22Rv1 (cell line): ENCODE results near the gene CHRNA1.

Experiments
- H3K27ac ChIP-seq: fragments of 450-650 bp; 2 replicates; pipeline ENCODE4 v1.5.1; 2017
- ZFX ChIP-seq: fragments of 450-650 bp; IDR thresholded peaks from 2 replicates; pipeline ENCODE4 v1.6.1; 2017; ENCODE audit warnings: antibody characterized with exemption, borderline replicate concordance
- TF ChIP-seq, protein P1 (sequence below): fragments of 450-650 bp; IDR thresholded peaks from 2 replicates; pipeline ENCODE4 v1.5.1; 2017; ENCODE audit warnings: mild to moderate bottlenecking

The CHRNA1 gene

GRCh38 chr2:174729797-174730697 is 34.2 kb downstream of the CHRNA1 start:
- no peak for TF ChIP-seq ZFX
- TF ChIP-seq, protein P1, sequence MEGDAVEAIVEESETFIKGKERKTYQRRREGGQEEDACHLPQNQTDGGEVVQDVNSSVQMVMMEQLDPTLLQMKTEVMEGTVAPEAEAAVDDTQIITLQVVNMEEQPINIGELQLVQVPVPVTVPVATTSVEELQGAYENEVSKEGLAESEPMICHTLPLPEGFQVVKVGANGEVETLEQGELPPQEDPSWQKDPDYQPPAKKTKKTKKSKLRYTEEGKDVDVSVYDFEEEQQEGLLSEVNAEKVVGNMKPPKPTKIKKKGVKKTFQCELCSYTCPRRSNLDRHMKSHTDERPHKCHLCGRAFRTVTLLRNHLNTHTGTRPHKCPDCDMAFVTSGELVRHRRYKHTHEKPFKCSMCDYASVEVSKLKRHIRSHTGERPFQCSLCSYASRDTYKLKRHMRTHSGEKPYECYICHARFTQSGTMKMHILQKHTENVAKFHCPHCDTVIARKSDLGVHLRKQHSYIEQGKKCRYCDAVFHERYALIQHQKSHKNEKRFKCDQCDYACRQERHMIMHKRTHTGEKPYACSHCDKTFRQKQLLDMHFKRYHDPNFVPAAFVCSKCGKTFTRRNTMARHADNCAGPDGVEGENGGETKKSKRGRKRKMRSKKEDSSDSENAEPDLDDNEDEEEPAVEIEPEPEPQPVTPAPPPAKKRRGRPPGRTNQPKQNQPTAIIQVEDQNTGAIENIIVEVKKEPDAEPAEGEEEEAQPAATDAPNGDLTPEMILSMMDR: no peak
- no peak overlapping the region for H3K27ac ChIP-seq

DNA sequence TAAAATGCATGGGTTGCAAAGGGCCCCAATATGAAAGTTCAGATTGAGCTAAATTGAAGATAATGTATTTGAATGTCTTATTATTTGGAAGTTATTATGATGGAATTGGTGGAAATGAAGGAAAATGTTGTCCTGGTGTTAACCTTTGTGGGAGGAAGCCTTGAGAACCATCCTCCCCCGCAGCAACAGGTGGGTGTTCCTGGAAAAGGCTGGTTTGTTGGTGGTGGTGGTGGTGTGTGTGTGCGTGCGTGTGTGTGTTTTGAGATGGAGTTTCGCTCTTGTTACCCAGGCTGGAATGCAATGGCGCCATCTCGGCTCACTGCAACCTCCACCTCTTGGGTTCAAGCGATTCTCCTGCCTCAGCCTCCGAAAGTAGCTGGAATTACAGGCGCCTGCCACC is 36.2 kb downstream of the CHRNA1 start:
- no peak for TF ChIP-seq ZFX
- TF ChIP-seq, protein P1: no peak
- H3K27ac ChIP-seq: no peak overlapping the region

- H3K27ac ChIP-seq: no peak overlapping the region
- TF ChIP-seq ZFX: no peak
- TF ChIP-seq, protein P1: no peak
Measured at GRCh38 chr2:174726212-174726611, 38.1 kb downstream of the CHRNA1 start.

DNA sequence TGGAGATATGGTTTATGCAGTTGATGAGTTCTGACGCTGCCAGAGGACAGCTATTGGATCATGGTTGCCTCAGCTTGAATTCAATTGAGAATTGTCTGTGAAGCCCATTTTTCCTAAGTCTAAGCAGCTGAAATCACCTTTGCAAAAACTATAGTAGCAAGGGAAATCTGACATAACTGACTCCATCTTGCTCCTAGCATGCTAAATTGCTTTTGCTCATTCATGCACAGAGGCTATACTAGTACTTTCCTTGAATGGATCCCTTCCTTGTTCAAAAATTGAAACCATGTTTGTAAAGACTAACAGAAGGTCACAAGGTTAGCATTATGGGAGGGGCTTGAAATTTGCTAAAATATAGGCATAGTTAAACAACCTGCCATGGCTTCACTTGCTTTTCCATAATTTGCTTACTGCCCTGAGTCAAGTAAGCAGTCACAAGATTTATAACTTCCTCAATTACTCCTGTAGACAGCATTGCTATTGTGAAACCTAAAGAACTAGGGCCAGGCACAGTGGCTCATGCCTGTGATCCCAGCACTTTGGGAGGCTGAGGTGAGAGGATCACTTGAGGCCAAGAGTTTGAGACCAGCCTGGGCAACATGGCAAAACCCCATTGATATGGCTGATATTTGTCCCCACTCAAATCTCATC is 41.2 kb downstream of the CHRNA1 start:
- no peak overlapping the region for H3K27ac ChIP-seq
- TF ChIP-seq ZFX: no peak
- TF ChIP-seq, protein P1: no peak

DNA sequence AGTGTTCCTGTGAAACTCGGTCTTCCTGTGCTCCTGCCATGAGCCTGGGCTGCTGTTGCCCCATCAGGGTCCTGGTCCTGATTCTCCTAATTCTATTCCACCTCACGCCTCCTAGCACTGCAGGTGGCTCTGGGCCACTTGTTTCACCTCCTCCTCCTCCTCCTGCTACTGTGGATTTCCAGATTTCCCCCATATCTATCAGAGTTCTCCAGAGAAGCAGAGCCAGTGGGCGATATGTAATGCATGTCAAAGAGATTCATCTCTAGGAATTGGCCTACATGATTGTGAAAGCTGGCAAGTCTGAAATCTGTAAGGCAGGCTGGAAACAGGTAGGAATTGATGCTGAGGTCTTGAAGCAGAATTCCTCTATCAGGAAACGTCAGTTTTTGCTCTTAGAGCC is 45.3 kb downstream of the CHRNA1 start:
- H3K27ac ChIP-seq: no peak overlapping the region
- TF ChIP-seq ZFX: no peak
- TF ChIP-seq, protein P1: no peak

DNA sequence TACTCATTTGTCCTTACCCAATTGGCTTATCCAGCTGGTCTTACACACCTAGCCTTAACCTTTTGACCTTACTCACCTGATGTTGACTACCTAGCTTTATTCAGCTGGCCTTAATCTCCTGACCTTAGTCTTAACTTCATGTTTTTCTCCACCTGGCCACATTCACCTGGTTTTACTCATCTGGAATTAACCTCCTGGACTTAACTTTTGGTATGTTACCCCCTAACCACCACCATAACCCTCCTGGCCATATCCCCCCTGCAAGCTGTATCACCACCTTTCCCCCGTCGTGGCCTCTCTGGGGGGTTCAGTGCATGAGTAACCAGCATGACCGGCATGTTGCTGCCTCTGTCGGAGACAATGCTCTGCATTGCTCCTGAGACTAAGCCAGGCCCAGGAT is 45.7 kb downstream of the CHRNA1 start:
- no peak for TF ChIP-seq ZFX
- TF ChIP-seq, protein P1: no peak
- H3K27ac ChIP-seq: no peak overlapping the region

DNA sequence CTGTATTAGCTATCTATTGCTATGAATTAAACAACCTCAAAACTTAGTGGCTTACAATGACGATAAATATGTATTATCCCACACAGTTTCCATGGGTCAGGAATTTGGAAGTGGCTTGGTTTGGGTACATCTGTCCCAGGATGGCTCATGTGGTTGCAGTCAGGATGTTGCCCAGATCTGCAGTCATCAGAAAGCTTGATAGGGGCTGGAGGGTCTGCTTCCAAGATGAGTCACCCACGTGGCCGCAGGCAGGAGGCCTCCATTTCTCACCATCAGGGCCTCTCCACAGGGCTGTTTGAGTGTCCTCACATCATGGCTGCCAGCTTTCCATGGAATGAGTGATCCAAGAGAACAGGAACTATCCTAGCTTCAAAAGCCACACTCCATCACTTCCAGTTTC is 46.4 kb downstream of the CHRNA1 start:
- TF ChIP-seq ZFX: no peak
- H3K27ac ChIP-seq: no peak overlapping the region
